Prostate gland (tissue), 2 donors: Measurements from ENCODE around the gene S100A11. TPM values are rescaled to one million over a fixed set of nuclear protein-coding genes. Genes with fewer than 3 reads are reported as not detected.
A peak's percentile ranks its signal among the peaks of the same experiment; 100 is the strongest.
"Not testable (repeated sequence)": the region's sequence is repeated elsewhere in the genome, so short reads cannot be mapped to it uniquely, and the experiment has no call there.

ENCODE experiments used
- DNase-seq: peaks from one replicate; pipeline ENCODE4 v3.0.0-alpha.2; 2019; ENCODE audit warnings: low spot score
- H3K27ac ChIP-seq, 2 donors: fragments of 200-600 bp; sonication (generic); 2 replicates each; pipeline ENCODE4 v1.5.1; 2017 to 2019
- H3K27me3 ChIP-seq: fragments of 200-600 bp; sonication (generic); replicated peaks from 2 replicates; pipeline ENCODE4 v1.5.1; 2019; ENCODE audit not compliant: insufficient read depth
- H3K36me3 ChIP-seq, 2 donors: fragments of 200-600 bp; sonication (generic); 1 replicate in 1 of 2; 2 replicates in 1 of 2; pipeline versions ENCODE4 v1.5.1 to v1.8.1; 2017 to 2019
- H3K4me1 ChIP-seq: fragments of 200-600 bp; sonication (generic); replicated peaks from 2 replicates; pipeline ENCODE4 v1.5.1; 2019
- H3K4me3 ChIP-seq, 2 donors: fragments of 200-600 bp; sonication (generic); 2 replicates each; pipeline ENCODE4 v1.5.1; 2017 to 2019
- H3K9me3 ChIP-seq: fragments of 200-600 bp; sonication (generic); 2 replicates; pipeline ENCODE4 v1.5.1; 2017
- POLR2A ChIP-seq: fragments of 450-650 bp; IDR thresholded peaks from one replicate; pipeline ENCODE4 v1.6.1; 2016; ENCODE audit warnings: antibody characterized with exemption, mild to moderate bottlenecking
- POLR2AphosphoS5 ChIP-seq: sonication (generic); formaldehyde crosslinking; IDR thresholded peaks from one replicate; pipeline ENCODE4 v1.6.1; 2017; ENCODE audit warnings: antibody characterized with exemption
- WGBS: methylation state at CpG from one replicate; pipeline ENCODE4 v1.1.5; 2018; 5-methylcytosine and 5-hydroxymethylcytosine counted together
- intact Hi-C: fragments of 100-400 bp; cut with DNase I; formaldehyde crosslinking; loops from one replicate; pipeline ENCODE4 v1.14.2; 2022
- total RNA-seq, 2 donors: library from RNA; depleted of rRNA; stranded (reverse); fragments of >200 nt; gene quantifications; one replicate each; pipeline ENCODE4 v1.1.0, GENCODE V29; 2016
- TF ChIP-seq, protein P1 (sequence below), 4 experiments: fragments of 200-600 bp in 2 of 4; fragments of 450-650 bp in 2 of 4; sonication (generic) in 2 of 4; IDR thresholded peaks; 1 replicate in 3 of 4; 2 replicates in 1 of 4; pipeline ENCODE4 v1.5.1; 2016 to 2019; ENCODE audit warnings: antibody characterized with exemption in 4 of 4, mild to moderate bottlenecking in 2 of 4, moderate library complexity in 2 of 4

S100A11 gene
- 100 to 1,000 TPM; 253 to 351 TPM for total RNA-seq

DNA sequence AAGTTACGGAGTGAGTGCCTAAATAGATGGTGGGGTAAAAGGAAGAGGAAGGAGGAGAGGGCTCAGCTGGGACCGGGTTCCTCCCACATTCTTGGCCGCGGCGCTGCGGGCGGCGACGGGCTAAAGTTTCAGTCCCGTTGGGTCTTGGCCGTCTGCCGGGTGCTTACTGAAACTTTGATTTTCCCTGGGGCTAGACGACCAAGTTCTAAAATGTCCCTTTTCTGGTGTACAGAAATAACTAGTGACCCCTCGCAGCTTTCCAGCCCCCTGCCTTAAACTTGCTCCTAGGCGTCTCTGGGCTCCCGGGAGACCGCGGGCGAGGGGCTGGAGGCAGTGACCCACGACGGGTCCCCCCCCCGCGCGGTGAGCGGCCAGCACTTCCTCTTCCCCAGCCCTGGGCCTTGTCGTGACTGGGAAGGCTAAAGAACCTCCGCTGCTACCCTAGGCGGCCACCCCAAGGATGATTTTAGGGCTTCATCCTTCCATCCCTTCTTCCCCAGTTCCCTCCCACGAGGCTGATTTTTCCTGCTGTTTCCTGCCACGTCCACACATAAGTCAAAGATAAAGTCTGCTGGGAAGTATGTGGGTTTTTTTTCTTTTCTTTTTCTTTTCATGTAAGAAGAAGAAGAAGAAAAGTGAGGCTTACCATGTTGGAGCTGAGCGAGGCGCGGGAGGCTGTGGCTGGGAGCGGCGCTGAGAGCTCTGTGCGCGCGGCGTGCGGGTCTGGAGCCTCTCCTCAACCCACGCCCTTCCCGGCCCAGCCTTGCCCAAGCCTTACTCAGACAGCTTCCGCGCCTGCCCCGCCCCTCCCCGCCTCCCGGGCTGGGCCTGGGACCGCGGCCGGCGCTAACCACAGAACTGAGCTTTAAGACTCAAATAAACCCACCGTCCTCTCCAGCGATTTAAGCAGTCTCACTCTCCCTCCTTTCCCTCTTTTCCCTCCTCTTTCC is at the start of gene S100A11:
Gene S100A11 (minus strand): TSS at position 738 of the 950 bp plus-strand sequence. CDS start 89 bp downstream, at position 649.
- intact Hi-C loops: no loop called here
- H3K9me3 ChIP-seq: no peaks in the 10 kb centered on the region
- H3K27ac ChIP-seq: peak within 1 kb of the TSS; percentile 95 to 97
- no peaks in the 10 kb centered on the region for H3K27me3 ChIP-seq
- peaks cover 4% of the 10 kb centered on the region for H3K4me1 ChIP-seq
- peak within 1 kb of the TSS; percentile 55 to 69 for H3K4me3 ChIP-seq
- H3K36me3 ChIP-seq: peaks cover 5 to 10% of the 10 kb centered on the region in 2 donors
- TF ChIP-seq POLR2AphosphoS5: peak; percentile 86
- peak; percentile 98 for TF ChIP-seq POLR2A
- TF ChIP-seq, protein P1, sequence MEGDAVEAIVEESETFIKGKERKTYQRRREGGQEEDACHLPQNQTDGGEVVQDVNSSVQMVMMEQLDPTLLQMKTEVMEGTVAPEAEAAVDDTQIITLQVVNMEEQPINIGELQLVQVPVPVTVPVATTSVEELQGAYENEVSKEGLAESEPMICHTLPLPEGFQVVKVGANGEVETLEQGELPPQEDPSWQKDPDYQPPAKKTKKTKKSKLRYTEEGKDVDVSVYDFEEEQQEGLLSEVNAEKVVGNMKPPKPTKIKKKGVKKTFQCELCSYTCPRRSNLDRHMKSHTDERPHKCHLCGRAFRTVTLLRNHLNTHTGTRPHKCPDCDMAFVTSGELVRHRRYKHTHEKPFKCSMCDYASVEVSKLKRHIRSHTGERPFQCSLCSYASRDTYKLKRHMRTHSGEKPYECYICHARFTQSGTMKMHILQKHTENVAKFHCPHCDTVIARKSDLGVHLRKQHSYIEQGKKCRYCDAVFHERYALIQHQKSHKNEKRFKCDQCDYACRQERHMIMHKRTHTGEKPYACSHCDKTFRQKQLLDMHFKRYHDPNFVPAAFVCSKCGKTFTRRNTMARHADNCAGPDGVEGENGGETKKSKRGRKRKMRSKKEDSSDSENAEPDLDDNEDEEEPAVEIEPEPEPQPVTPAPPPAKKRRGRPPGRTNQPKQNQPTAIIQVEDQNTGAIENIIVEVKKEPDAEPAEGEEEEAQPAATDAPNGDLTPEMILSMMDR (IDR thresholded peaks at IDR 0.05): no peak
- DNase-seq: peak; percentile 92
- under 1% methylated on average over 53 of the region's 53 CpGs for WGBS

DNA sequence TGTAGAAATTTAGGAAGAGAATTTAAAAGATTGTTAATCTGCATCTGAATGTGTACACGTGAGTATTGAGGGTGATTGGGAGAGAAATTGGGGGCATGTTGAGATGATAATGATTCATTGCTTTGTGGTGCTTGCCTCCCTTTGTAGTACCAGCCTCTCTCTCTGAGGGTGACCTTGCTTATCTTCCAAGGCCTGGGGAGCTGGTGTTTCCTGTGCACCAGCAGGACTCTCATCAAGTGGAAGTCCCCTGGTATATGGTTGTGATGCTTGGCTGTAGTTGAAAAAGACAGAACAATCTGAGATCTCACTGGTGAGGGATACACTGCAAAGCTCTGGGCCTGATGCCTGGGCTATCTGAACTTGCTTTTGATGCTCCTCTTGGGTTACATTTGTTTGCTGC is 48.0 kb upstream of the S100A11 start:
- TF ChIP-seq POLR2A (no peak), POLR2AphosphoS5 (no peak)
- TF ChIP-seq, protein P1 (IDR thresholded peaks at IDR 0.05): no peak
- intact Hi-C loops: no loop called here
- 55% methylated on average over 1 of the region's 1 CpG for WGBS

DNA sequence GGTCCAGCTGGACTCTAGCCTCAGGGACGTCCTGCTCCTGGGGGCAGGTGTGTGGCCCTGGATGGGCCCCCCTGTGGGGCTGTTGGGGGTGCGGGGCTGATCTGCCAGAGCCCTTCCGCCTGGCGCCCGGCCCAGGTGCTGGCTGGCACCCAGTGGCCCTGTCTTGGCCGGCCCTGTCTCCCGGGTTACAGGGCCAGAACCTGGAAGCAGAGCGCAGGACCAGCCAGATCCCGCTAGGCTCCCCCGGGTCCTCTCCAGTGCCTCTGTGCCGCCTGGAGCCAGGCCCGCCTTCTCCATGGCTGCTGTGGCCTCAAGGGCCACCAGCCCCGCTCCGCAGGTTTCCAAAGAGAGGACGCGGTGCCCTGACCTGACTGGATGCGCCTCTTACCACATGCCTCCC is 44.2 kb upstream of the S100A11 start:
- H3K9me3 ChIP-seq, H3K4me1 ChIP-seq, H3K36me3 ChIP-seq, H3K4me3 ChIP-seq, H3K27me3 ChIP-seq, DNase-seq, intact Hi-C loops, H3K27ac ChIP-seq: not testable (repeated sequence)
- 90% methylated on average over 15 of the region's 17 CpGs for WGBS

More for the DNA sequence above, 48.0 kb upstream of the S100A11 start:
- DNase-seq: no peak
- Histone ChIP-seq H3K27ac (no peak overlapping the region), H3K9me3 (no peaks in the 10 kb centered on the region), H3K36me3 (no peaks in the 10 kb centered on the region), H3K4me1 (no peaks in the 10 kb centered on the region), H3K27me3 (no peaks in the 10 kb centered on the region), H3K4me3 (no peak overlapping the region)

DNA sequence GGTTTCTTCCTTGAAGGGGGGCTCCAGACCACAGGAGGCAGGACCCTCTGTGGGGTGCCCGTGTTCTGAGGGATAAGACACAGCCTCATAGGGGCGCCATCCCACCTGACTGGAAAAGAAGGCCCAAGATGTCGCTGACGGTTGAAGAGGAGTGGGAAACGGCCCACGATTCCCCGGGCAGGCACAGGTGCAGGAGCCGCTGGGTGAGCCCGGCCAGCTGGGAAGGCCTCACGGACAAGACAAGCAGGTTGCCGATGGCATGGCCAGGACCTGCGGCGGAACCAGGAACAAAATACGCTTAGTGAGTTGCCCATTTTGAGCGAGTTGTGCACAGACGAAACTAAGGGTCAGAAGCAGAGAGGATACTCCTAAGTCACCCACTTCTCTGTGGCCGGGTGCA is 43.7 kb upstream of the S100A11 start:
- H3K27ac ChIP-seq, H3K4me3 ChIP-seq, H3K4me1 ChIP-seq, intact Hi-C loops, DNase-seq, H3K9me3 ChIP-seq, H3K36me3 ChIP-seq, H3K27me3 ChIP-seq: not testable (repeated sequence)
- 94% methylated on average over 17 of the region's 17 CpGs for WGBS

DNA sequence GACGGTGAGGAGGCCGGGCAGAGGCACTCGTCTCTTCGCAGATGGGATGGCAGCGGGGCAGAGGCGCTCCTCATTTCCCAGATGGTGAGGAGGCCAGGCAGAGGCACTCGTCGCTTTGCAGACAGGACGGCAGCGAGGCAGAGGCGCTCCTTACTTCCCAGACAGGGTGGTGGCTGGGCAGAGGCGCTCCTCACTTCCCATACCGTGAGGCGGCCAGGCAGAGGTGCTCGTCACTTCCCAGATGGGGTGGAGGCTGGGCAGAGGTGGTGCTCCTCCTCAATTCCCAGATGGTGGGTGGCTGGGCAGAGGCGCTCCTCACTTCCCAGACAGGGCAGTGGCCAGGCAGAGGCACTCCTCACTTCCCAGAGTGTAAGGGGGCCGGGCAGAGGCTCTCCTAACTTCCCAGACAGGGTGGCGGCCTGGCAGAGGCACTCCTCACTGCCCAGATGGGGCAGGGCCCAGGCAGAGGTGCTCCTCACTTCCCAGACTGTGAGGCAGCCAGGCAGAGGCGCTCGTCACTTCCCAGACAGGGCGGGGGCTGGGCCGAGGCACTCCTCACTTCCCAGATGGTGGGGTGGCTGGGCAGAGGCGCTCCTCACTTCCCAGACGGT is 42.1 kb upstream of the S100A11 start:
- H3K27me3 ChIP-seq: no peaks in the 10 kb centered on the region
- WGBS: 89% methylated on average over 18 of the region's 24 CpGs
- H3K27ac ChIP-seq: no peak overlapping the region
- TF ChIP-seq POLR2AphosphoS5 (no peak), POLR2A (no peak)
- TF ChIP-seq, protein P1 (IDR thresholded peaks at IDR 0.05): no peak
- H3K4me3 ChIP-seq: no peak overlapping the region
- no peaks in the 10 kb centered on the region for H3K9me3 ChIP-seq
- H3K36me3 ChIP-seq: no peaks in the 10 kb centered on the region
- intact Hi-C loops: no loop called here
- no peak for DNase-seq
- no peaks in the 10 kb centered on the region for H3K4me1 ChIP-seq
